ENCODE measurements around the gene MYO5A. TPM values are rescaled to one million over a fixed set of nuclear protein-coding genes. Genes with fewer than 3 reads are reported as not detected.
A peak's percentile ranks its signal among the peaks of the same experiment; 100 is the strongest.

MYO5A gene
- total RNA-seq, 3 donors from 2014 or later: 4.1 to 26.7 (median 12.6) TPM

- Histone ChIP-seq H3K4me3 (no peak overlapping the region), H3K36me3 (ENCODE audit: low read depth) (no peaks in the 10 kb centered on the region), H3K4me1 (ENCODE audit: low read depth) (no peaks in the 10 kb centered on the region), H3K9me3 (no peaks in the 10 kb centered on the region)
- TF ChIP-seq CTCF (IDR thresholded peaks at IDR 0.05): no peak
- intact Hi-C loops (cut with DNase I, micrococcal nuclease): no loop called here
- DNase-seq (no peak), ATAC-seq (no peak)
Measured at GRCh38 chr15:52383100-52383588, 145.5 kb downstream of the MYO5A start.

- H3K36me3 ChIP-seq (ENCODE audit: low read depth): no peaks in the 10 kb centered on the region
- TF ChIP-seq CTCF (IDR thresholded peaks at IDR 0.05): no peak
- H3K4me3 ChIP-seq: no peak overlapping the region
- no peaks in the 10 kb centered on the region for H3K4me1 ChIP-seq (ENCODE audit: low read depth)
- intact Hi-C loops (cut with DNase I, micrococcal nuclease): no loop called here
- no peaks in the 10 kb centered on the region for H3K9me3 ChIP-seq
- ATAC-seq (no peak), DNase-seq (no peak)
Measured at GRCh38 chr15:52382647-52383046, 146.0 kb downstream of the MYO5A start.

- Histone ChIP-seq H3K4me1 (ENCODE audit: low read depth) (no peaks in the 10 kb centered on the region), H3K36me3 (ENCODE audit: low read depth) (no peaks in the 10 kb centered on the region), H3K9me3 (no peaks in the 10 kb centered on the region), H3K4me3 (no peak overlapping the region)
- no peak for TF ChIP-seq CTCF (IDR thresholded peaks at IDR 0.05)
- intact Hi-C loops (cut with DNase I, micrococcal nuclease): no loop called here
- DNase-seq: peak in 1 of 3 donors; percentile 4
- ATAC-seq: no peak
Measured at GRCh38 chr15:52379395-52380106, 149.1 kb downstream of the MYO5A start.

GRCh38 chr15:52378746-52379394 lies 149.8 kb downstream of the MYO5A start:
- DNase-seq (no peak), ATAC-seq (no peak)
- Histone ChIP-seq H3K4me1 (ENCODE audit: low read depth) (no peaks in the 10 kb centered on the region), H3K4me3 (no peak overlapping the region), H3K9me3 (no peaks in the 10 kb centered on the region), H3K36me3 (ENCODE audit: low read depth) (no peaks in the 10 kb centered on the region)
- intact Hi-C loops (cut with DNase I, micrococcal nuclease): no loop called here
- no peak for TF ChIP-seq CTCF (IDR thresholded peaks at IDR 0.05)

- TF ChIP-seq CTCF (IDR thresholded peaks at IDR 0.05): no peak
- DNase-seq (peak in 1 of 3 donors; percentile 35), ATAC-seq (no peak)
- Histone ChIP-seq H3K36me3 (ENCODE audit: low read depth) (no peaks in the 10 kb centered on the region), H3K9me3 (no peaks in the 10 kb centered on the region), H3K4me3 (no peak overlapping the region), H3K4me1 (ENCODE audit: low read depth) (no peaks in the 10 kb centered on the region)
- intact Hi-C loops (cut with DNase I, micrococcal nuclease): no loop called here
Measured at GRCh38 chr15:52370010-52370409, 158.7 kb downstream of the MYO5A start.

All from mucosa of descending colon (tissue), 3 donors.